Upper lobe of right lung (tissue), 1 donor: ENCODE data around the gene EML6. TPM values are rescaled to one million over a fixed set of nuclear protein-coding genes. Genes with fewer than 3 reads are reported as not detected.
A peak's percentile ranks its signal among the peaks of the same experiment; 100 is the strongest.

ENCODE experiments used
- ATAC-seq: fragments of 200-7000 bp; cut with Tn5 transposase; one replicate; pipeline ENCODE4 v1.9.1; 2020; ENCODE audit warnings: mild to moderate bottlenecking, moderate library complexity
- DNase-seq: peaks from one replicate; pipeline ENCODE4 v3.0.0-alpha.2; 2020
- H3K27ac ChIP-seq: fragments of 200-600 bp; one replicate; pipeline ENCODE4 v1.8.0; 2022
- H3K27me3 ChIP-seq: fragments of 200-600 bp; one replicate; pipeline ENCODE4 v1.8.0; 2022; ENCODE audit warnings: mild to moderate bottlenecking
- H3K36me3 ChIP-seq: fragments of 200-600 bp; one replicate; pipeline ENCODE4 v1.8.0; 2022
- H3K4me1 ChIP-seq: fragments of 200-600 bp; one replicate; pipeline ENCODE4 v1.8.0; 2022
- H3K4me3 ChIP-seq: fragments of 200-600 bp; one replicate; pipeline ENCODE4 v1.8.0; 2022; ENCODE audit warnings: mild to moderate bottlenecking
- H3K9me3 ChIP-seq: fragments of 200-600 bp; one replicate; pipeline ENCODE4 v1.8.0; 2022
- CTCF ChIP-seq: fragments of 200-600 bp; IDR thresholded peaks from one replicate; pipeline ENCODE4 v1.8.0; 2022; ENCODE audit warnings: antibody characterized with exemption
- intact Hi-C: fragments of 100-400 bp; cut with DNase I; formaldehyde crosslinking; loops from one replicate; pipeline ENCODE4 v1.11.0; 2022
- total RNA-seq: library from RNA; stranded (reverse); fragmentation: NEBNext Ultra II Directional; extraction: Animal tissue kit (Norgen Biotek cat#: 25700); gene quantifications from one replicate; pipeline ENCODE4 v1.2.1, GENCODE V29; 2021
- donor health status: DM: no; HTN: yes; CAD: no; lungs with severe emphysema.

Gene EML6
- total RNA-seq, 1 donor from 2014 or later: 1.4 TPM

GRCh38 chr2:54845514-54845913, 122.1 kb downstream of the EML6 start:
- Histone ChIP-seq H3K4me3 (no peak overlapping the region), H3K36me3 (no peaks in the 10 kb centered on the region), H3K4me1 (no peaks in the 10 kb centered on the region), H3K27me3 (no peaks in the 10 kb centered on the region), H3K9me3 (no peaks in the 10 kb centered on the region), H3K27ac (no peak overlapping the region)
- intact Hi-C loops: no loop called here
- DNase-seq: no peak
- no peak for ATAC-seq
- no peak for TF ChIP-seq CTCF

GRCh38 chr2:54850171-54851122, 127.0 kb downstream of the EML6 start:
- H3K27ac ChIP-seq: no peak overlapping the region
- intact Hi-C loops: no loop called here
- no peak for TF ChIP-seq CTCF

GRCh38 chr2:54853616-54854310, 130.3 kb downstream of the EML6 start:
- H3K4me1 ChIP-seq: no peaks in the 10 kb centered on the region
- H3K4me3 ChIP-seq: no peak overlapping the region
- no peaks in the 10 kb centered on the region for H3K27me3 ChIP-seq
- no peak for TF ChIP-seq CTCF
- H3K9me3 ChIP-seq: no peaks in the 10 kb centered on the region
- no peak for DNase-seq
- no peak overlapping the region for H3K27ac ChIP-seq
- no peaks in the 10 kb centered on the region for H3K36me3 ChIP-seq
- ATAC-seq: no peak
- intact Hi-C loops: no loop called here

More at GRCh38 chr2:54850171-54851122, 127.0 kb downstream of the EML6 start:
- H3K4me1 ChIP-seq: no peaks in the 10 kb centered on the region
- ATAC-seq (no peak), DNase-seq (no peak)
- no peak overlapping the region for H3K4me3 ChIP-seq
- H3K36me3 ChIP-seq: no peaks in the 10 kb centered on the region
- no peaks in the 10 kb centered on the region for H3K27me3 ChIP-seq
- no peaks in the 10 kb centered on the region for H3K9me3 ChIP-seq

GRCh38 chr2:54855434-54855833, 132.0 kb downstream of the EML6 start:
- intact Hi-C loops: no loop called here
- Histone ChIP-seq H3K27ac (no peak overlapping the region), H3K27me3 (no peaks in the 10 kb centered on the region), H3K4me1 (no peaks in the 10 kb centered on the region), H3K4me3 (no peak overlapping the region), H3K9me3 (no peaks in the 10 kb centered on the region), H3K36me3 (no peaks in the 10 kb centered on the region)
- no peak for ATAC-seq
- no peak for DNase-seq
- no peak for TF ChIP-seq CTCF

GRCh38 chr2:54858021-54858681, 134.7 kb downstream of the EML6 start:
- Histone ChIP-seq H3K27me3 (no peaks in the 10 kb centered on the region), H3K4me1 (no peaks in the 10 kb centered on the region), H3K9me3 (no peaks in the 10 kb centered on the region), H3K27ac (no peak overlapping the region), H3K4me3 (no peak overlapping the region), H3K36me3 (no peaks in the 10 kb centered on the region)
- TF ChIP-seq CTCF: no peak
- no peak for DNase-seq
- peak; percentile 53 for ATAC-seq
- intact Hi-C loops: no loop called here
